ENCODE data around the gene DYTN. TPM values are rescaled to one million over a fixed set of nuclear protein-coding genes. Genes with fewer than 3 reads are reported as not detected.

The DYTN gene
- total RNA-seq, 1 donor from 2014 or later, result not detected

GRCh38 chr2:206631340-206631739 lies 86.9 kb downstream of the DYTN start:
- ChIA-PET CTCF (no interaction called here), POLR2A (no interaction called here)
- peaks cover 11% of the 10 kb centered on the region for H3K27me3 Mint-ChIP-seq
- no peaks in the 10 kb centered on the region for H3K4me1 Mint-ChIP-seq
- H3K4me3 Mint-ChIP-seq, result no peak overlapping the region
- no peaks in the 10 kb centered on the region for H3K36me3 Mint-ChIP-seq (ENCODE audit: low read depth)
- no peaks in the 10 kb centered on the region for H3K9me3 Mint-ChIP-seq
- intact Hi-C loops (cut with micrococcal nuclease), result no loop called here
- no peak overlapping the region for H3K27ac Mint-ChIP-seq
- ATAC-seq (ENCODE audit: low read depth), result no peak
- no peak for TF ChIP-seq CTCF (IDR thresholded peaks at IDR 0.05)
- DNase-seq, result no peak

- H3K27me3 Mint-ChIP-seq, result peaks cover 8% of the 10 kb centered on the region
- DNase-seq (no peak), ATAC-seq (ENCODE audit: low read depth) (no peak)
- H3K36me3 Mint-ChIP-seq (ENCODE audit: low read depth), result no peaks in the 10 kb centered on the region
- H3K4me3 Mint-ChIP-seq, result no peak overlapping the region
- POLR2A ChIA-PET, result no interaction called here
- H3K27ac Mint-ChIP-seq, result no peak overlapping the region
- intact Hi-C loops (cut with micrococcal nuclease), result no loop called here
- no peaks in the 10 kb centered on the region for H3K4me1 Mint-ChIP-seq
- TF ChIP-seq CTCF (IDR thresholded peaks at IDR 0.05), result no peak
- CTCF ChIA-PET, result no interaction called here
- no peaks in the 10 kb centered on the region for H3K9me3 Mint-ChIP-seq
Observed at GRCh38 chr2:206627632-206628031, 90.6 kb downstream of the DYTN start.

- Mint-ChIP-seq H3K27ac (no peak overlapping the region), H3K27me3 (peaks cover 8% of the 10 kb centered on the region), H3K36me3 (ENCODE audit: low read depth) (no peaks in the 10 kb centered on the region), H3K4me1 (no peaks in the 10 kb centered on the region), H3K4me3 (no peak overlapping the region), H3K9me3 (no peaks in the 10 kb centered on the region)
- ChIA-PET POLR2A (no interaction called here), CTCF (no interaction called here)
- TF ChIP-seq CTCF (IDR thresholded peaks at IDR 0.05), result no peak
- DNase-seq (no peak), ATAC-seq (ENCODE audit: low read depth) (no peak)
- intact Hi-C loops (cut with micrococcal nuclease), result no loop called here
Observed at GRCh38 chr2:206626108-206626507, 92.1 kb downstream of the DYTN start.

- no peak overlapping the region for H3K27ac Mint-ChIP-seq
Observed at GRCh38 chr2:206619011-206619410, 99.2 kb downstream of the DYTN start.

GRCh38 chr2:206616151-206616550 lies 102.0 kb downstream of the DYTN start:
- H3K27ac Mint-ChIP-seq, result no peak overlapping the region
- no peak overlapping the region for H3K4me3 Mint-ChIP-seq
- TF ChIP-seq CTCF (IDR thresholded peaks at IDR 0.05), result no peak

More at GRCh38 chr2:206619011-206619410, 99.2 kb downstream of the DYTN start:
- H3K4me1 Mint-ChIP-seq, result no peaks in the 10 kb centered on the region
- ChIA-PET POLR2A (no interaction called here), CTCF (no interaction called here)
- H3K36me3 Mint-ChIP-seq (ENCODE audit: low read depth), result no peaks in the 10 kb centered on the region
- no peak for TF ChIP-seq CTCF (IDR thresholded peaks at IDR 0.05)
- ATAC-seq (ENCODE audit: low read depth), result no peak
- no peak overlapping the region for H3K4me3 Mint-ChIP-seq
- H3K27me3 Mint-ChIP-seq, result no peaks in the 10 kb centered on the region
- DNase-seq, result no peak
- H3K9me3 Mint-ChIP-seq, result no peaks in the 10 kb centered on the region
- intact Hi-C loops (cut with micrococcal nuclease), result no loop called here

More at GRCh38 chr2:206616151-206616550, 102.0 kb downstream of the DYTN start:
- CTCF ChIA-PET, result no interaction called here
- ATAC-seq (ENCODE audit: low read depth), result no peak
- DNase-seq, result no peak
- H3K27me3 Mint-ChIP-seq, result no peaks in the 10 kb centered on the region
- no peaks in the 10 kb centered on the region for H3K9me3 Mint-ChIP-seq
- intact Hi-C loops (cut with micrococcal nuclease), result no loop called here
- no peaks in the 10 kb centered on the region for H3K36me3 Mint-ChIP-seq (ENCODE audit: low read depth)
- no peaks in the 10 kb centered on the region for H3K4me1 Mint-ChIP-seq
- POLR2A ChIA-PET, result no interaction called here

All from activated B cell treated with CpG ODN at 0.5 μM for 24 hours (primary cell).